PC-9 (cell line): ENCODE results near the gene NANOGP8.

Source experiments
- EZH2 ChIP-seq: fragments of 200-600 bp; sonication (generic); IDR thresholded peaks from 2 replicates; pipeline ENCODE4 v1.8.0; 2017; ENCODE audit warnings: antibody characterized with exemption, low read depth
- TF ChIP-seq, protein P1 (sequence below): fragments of 200-600 bp; sonication (generic); conservative IDR thresholded peaks from 2 replicates; pipeline ENCODE4 v1.6.1; 2017; ENCODE audit warnings: mixed run types, antibody characterized with exemption, mild to moderate bottlenecking, moderate library complexity

DNA sequence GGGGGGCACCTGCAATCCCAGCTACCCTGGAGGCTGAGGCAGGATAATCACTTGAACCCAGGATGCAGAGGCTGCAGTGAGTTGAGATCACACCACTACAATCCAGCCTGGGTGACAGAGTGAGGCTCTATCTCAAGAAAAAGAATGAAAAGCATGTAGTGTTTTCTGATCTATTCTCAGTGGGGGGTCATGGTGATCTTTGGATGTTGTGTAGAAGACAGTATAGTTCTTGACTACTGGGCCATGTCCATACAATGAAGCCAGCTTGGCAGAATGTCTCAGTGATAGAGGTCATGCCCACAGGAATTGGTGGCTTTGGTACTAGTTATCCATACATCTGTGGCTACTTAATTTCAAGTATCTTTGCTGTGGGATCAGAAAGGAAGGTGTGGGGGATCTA, 26.8 kb upstream of the NANOGP8 start:
- TF ChIP-seq, protein P1, sequence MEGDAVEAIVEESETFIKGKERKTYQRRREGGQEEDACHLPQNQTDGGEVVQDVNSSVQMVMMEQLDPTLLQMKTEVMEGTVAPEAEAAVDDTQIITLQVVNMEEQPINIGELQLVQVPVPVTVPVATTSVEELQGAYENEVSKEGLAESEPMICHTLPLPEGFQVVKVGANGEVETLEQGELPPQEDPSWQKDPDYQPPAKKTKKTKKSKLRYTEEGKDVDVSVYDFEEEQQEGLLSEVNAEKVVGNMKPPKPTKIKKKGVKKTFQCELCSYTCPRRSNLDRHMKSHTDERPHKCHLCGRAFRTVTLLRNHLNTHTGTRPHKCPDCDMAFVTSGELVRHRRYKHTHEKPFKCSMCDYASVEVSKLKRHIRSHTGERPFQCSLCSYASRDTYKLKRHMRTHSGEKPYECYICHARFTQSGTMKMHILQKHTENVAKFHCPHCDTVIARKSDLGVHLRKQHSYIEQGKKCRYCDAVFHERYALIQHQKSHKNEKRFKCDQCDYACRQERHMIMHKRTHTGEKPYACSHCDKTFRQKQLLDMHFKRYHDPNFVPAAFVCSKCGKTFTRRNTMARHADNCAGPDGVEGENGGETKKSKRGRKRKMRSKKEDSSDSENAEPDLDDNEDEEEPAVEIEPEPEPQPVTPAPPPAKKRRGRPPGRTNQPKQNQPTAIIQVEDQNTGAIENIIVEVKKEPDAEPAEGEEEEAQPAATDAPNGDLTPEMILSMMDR, result no peak
- TF ChIP-seq EZH2, result no peak
